GM12873 (cell line): ENCODE results near the gene GAPDHS.

Source experiments
- TF ChIP-seq, protein P1 (sequence below): IDR thresholded peaks from 2 replicates; pipeline ENCODE4 v1.5.1; 2012; ENCODE audit warnings: low read depth, mild to moderate bottlenecking, moderate library complexity, low read length, control low read depth; ENCODE audit not compliant: insufficient read depth; ENCODE audit errors: missing control alignments

Gene GAPDHS

DNA sequence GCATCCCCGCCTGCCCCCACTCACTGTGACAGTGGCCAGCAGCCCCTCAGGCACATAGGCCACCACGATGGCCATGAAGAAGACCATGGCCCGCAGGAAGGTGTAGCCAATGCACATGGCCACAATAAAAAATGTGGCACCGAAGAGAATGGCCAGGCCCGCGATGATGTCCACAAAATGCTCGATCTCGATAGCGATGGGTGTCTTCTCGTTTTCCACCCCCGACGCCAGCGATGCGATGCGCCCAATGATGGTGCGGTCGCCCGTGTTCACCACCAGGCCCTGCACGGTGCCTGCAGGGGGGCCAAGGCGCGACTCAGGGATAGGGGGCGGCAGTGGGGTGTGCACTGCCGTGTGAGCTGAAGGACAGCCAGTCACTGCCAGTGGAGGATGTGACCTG is 26.5 kb downstream of the GAPDHS start:
- TF ChIP-seq, protein P1, sequence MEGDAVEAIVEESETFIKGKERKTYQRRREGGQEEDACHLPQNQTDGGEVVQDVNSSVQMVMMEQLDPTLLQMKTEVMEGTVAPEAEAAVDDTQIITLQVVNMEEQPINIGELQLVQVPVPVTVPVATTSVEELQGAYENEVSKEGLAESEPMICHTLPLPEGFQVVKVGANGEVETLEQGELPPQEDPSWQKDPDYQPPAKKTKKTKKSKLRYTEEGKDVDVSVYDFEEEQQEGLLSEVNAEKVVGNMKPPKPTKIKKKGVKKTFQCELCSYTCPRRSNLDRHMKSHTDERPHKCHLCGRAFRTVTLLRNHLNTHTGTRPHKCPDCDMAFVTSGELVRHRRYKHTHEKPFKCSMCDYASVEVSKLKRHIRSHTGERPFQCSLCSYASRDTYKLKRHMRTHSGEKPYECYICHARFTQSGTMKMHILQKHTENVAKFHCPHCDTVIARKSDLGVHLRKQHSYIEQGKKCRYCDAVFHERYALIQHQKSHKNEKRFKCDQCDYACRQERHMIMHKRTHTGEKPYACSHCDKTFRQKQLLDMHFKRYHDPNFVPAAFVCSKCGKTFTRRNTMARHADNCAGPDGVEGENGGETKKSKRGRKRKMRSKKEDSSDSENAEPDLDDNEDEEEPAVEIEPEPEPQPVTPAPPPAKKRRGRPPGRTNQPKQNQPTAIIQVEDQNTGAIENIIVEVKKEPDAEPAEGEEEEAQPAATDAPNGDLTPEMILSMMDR: no peak

DNA sequence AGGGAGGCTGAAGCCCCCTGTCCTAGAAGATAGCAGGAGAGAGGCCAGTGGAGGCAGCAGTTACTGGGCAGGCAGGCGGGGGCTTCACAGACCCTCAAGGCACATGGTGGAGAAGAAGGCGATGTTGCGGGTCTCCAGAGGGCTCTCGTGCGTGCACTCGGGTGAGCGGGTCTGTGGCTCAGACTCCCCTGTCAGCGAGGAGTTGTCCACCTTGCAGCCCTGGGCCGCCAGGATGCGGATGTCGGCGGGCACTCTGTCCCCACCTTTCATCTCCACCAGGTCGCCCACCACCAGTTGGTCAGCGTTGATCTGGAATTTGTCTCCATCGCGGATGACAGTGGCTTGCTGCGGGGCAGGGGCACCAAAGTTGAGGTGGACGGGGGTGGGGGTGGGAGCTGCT is 27.0 kb downstream of the GAPDHS start:
- TF ChIP-seq, protein P1: no peak

DNA sequence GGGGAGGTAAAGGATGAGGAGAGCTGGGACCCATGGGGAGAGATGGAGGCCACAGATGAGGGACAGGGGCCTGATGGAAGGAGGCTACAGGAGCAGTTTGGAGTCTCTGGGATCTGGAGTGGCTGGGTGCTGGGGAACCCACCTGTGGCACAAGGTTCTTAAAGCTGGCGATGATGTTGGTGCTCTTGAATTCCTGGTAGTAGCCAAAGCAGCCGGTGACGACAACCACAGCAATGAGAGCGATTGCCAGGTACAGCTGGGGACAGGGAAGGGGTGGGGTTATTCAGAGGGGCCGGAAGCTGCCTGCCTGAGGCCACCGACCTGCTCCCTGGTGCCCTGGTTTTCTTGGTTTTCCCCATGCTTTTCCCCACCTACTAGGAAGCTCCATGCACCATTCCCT is 27.4 kb downstream of the GAPDHS start:
- TF ChIP-seq, protein P1: no peak

DNA sequence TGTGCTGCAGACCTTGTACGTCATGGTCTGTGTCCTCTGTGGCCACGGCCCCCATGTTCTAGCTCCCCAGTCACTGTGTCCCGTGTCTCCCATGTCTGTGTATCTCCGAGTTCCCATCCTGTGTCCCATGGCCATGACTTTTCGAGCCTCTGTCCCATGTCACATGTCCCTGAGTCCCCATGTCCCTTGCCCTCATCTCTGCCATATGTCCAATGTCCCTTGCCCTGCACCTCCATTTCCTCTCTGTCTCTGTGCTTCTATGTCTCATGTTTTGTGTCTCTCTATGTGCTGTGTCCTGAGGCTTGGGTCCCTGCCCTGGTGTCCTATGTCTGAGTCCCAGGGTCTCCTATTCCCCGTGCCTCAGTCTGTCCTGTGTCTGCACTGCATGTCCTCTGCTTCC is 28.2 kb downstream of the GAPDHS start:
- TF ChIP-seq, protein P1: no peak

DNA sequence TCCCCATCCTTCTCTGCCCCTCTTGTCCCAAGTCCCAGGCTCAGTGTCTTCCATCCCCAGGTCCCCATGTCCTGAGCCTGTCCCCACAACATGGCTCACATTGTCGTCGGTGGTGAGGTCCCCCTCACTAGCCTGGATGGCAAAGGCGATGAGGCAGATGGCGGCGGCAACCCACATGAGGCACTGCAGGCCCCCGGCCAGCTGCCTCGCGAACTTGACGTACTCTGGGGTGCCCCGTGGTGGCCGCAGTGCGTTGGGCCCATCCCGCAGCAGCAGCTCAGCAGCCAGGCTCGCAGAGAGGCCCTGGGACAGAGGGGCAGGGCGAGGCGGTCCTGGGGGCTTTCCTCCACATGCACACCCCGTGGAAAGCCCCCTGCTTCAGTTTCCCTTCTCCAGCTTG is 29.1 kb downstream of the GAPDHS start:
- TF ChIP-seq, protein P1: no peak

DNA sequence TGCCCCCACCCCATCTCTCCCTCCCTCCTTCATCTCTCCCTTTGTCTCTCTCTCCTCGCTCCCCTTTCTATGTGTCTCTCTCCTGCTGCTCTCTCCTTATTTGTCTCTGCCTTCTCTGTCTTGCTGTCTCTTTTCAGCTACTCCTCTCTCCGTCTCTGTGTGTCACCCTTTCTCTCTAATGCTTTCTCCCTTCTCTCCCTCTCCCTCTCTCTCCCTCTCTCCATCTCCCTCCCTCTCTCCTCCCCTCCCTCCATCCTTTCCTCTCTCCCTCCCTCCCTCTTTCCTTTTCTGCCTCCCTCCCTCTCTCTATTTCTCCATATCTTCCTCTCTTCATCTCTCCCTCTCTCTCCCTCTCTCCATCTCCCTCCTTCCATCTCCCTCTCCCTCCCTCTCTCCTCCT is 29.5 kb downstream of the GAPDHS start:
- TF ChIP-seq, protein P1: no peak

DNA sequence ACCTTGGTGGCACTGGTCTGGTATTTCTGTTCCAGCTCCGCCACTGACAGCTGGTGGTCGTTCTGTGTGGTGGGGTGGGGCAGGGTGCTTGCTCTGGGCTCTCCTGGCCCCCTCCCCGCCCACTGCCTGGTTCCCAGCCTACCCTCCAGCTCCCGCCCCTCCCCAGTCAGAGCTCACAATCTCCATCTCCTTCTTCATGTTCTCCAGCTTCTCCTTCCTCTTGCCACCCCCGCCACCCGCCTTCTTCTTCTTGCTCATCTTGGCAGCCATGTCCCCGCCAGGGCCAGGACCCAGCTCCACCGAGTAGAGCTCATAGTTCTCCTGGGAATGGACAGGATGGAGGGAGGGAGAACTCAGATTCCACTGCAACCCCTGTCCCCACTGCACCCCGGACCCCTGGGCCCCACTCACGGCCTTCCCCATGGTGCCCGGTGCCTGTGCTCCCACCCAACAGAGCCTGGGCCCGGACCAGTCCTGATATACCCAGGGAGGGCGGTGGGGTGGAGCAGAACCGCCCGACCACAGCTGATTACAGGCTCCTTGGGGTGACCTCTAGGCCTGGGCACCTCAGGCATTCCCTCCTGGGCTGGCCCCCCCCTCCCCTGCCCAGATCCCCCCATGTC is 30.1 kb downstream of the GAPDHS start, which contains the start of gene ATP4A:
Gene ATP4A, minus strand, starts transcription at position 452 of the 623 bp plus-strand sequence. Its CDS starts 29 bp downstream, at position 423.
- TF ChIP-seq, protein P1: no peak
